ENCODE measurements around the gene FAM228A. TPM values are rescaled to one million over a fixed set of nuclear protein-coding genes. Genes with fewer than 3 reads are reported as not detected.

Gene FAM228A
- total RNA-seq, 2 experiments from 2014 or later = 0.25 to 0.46 TPM

GRCh38 chr2:24210106-24210455 lies 35.2 kb downstream of the FAM228A start:
- H3K9me2 ChIP-seq (ENCODE audit: insufficient read depth, low read length) = no peaks in the 10 kb centered on the region
- peaks cover 2% of the 10 kb centered on the region; the same call in 1 of the 2 replicates for H3K36me3 ChIP-seq (ENCODE audit: insufficient read depth, low read length)
- no peaks in the 10 kb centered on the region for H3K79me2 ChIP-seq (ENCODE audit: insufficient read depth, low read depth, low read length)
- TF ChIP-seq EZH2phosphoT487 (IDR thresholded peaks at IDR 0.05; ENCODE audit: borderline replicate concordance, low read depth, low read length) (no peak), CTCF (conservative IDR thresholded peaks at IDR 0.05; ENCODE audit: low read length) (no peak)
- intact Hi-C loops (cut with micrococcal nuclease; ENCODE audit: unreplicated experiment) = no loop called here
- no peaks in the 10 kb centered on the region for H3K9me3 ChIP-seq (ENCODE audit: low read length)
- H2AFZ ChIP-seq (ENCODE audit: low read length) = no peak overlapping the region
- no TSS peak for BruUV-seq (replicated peaks)
- ChIA-PET POLR2A (interaction anchor here (0.5 to 0.7 kb wide), 2 partner anchors 11 to 382 kb away, joined by 3 to 4 read pairs; no protein-coding TSS in a partner anchor), CTCF (ENCODE audit: unreplicated experiment) (no interaction called here)
- H3K27ac ChIP-seq (ENCODE audit: low read depth, low read length, poor library complexity, severe bottlenecking) = no peak overlapping the region
- no peak overlapping the region for H3K4me2 ChIP-seq (ENCODE audit: low read length)
- peaks cover 11% of the 10 kb centered on the region for H3K4me1 ChIP-seq (ENCODE audit: insufficient read depth, low read length, poor library complexity, severe bottlenecking)
- no peaks in the 10 kb centered on the region for H4K20me1 ChIP-seq (ENCODE audit: insufficient read depth, low read length)
- DNase-seq (ENCODE audit: low spot score) = no peak
- H3K4me3 ChIP-seq (ENCODE audit: low read depth, low read length, poor library complexity, severe bottlenecking) = no peak overlapping the region

DNA sequence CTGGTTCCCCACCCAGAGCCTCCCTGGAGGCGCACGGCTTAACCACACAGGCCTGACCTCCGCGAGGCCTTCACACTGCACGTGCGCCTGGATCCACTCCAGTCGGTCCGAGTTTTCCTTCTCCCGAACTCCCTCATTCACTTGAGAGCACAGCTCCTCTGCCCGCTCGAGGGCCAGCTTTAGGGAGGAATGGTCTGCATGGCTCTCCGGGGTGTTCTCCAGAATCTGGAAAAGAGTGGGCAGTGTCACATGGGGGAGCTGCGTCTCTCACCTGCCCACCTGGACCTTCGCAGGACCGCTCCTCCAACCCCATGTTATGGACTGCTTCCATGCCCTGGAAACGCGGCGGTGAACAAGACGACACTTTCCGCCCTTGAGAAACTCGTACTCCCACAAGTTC lies 35.9 kb downstream of the FAM228A start:
- Histone ChIP-seq H3K79me2 (ENCODE audit: insufficient read depth, low read depth, low read length) (no peaks in the 10 kb centered on the region), H3K36me3 (ENCODE audit: insufficient read depth, low read length) (peaks cover 2% of the 10 kb centered on the region), H3K4me2 (ENCODE audit: low read length) (no peak overlapping the region), H3K9me2 (ENCODE audit: insufficient read depth, low read length) (no peaks in the 10 kb centered on the region), H3K27ac (ENCODE audit: low read depth, low read length, poor library complexity, severe bottlenecking) (no peak overlapping the region), H4K20me1 (ENCODE audit: insufficient read depth, low read length) (no peaks in the 10 kb centered on the region), H3K4me1 (ENCODE audit: insufficient read depth, low read length, poor library complexity, severe bottlenecking) (peaks cover 18% of the 10 kb centered on the region), H3K9me3 (ENCODE audit: low read length) (no peaks in the 10 kb centered on the region), H2AFZ (ENCODE audit: low read length) (no peak overlapping the region), H3K4me3 (ENCODE audit: low read depth, low read length, poor library complexity, severe bottlenecking) (no peak overlapping the region)
- ChIA-PET CTCF (ENCODE audit: unreplicated experiment) (no interaction called here), POLR2A (no interaction called here)
- DNase-seq (ENCODE audit: low spot score) = no peak
- TF ChIP-seq CTCF (conservative IDR thresholded peaks at IDR 0.05; ENCODE audit: low read length) (no peak), EZH2phosphoT487 (IDR thresholded peaks at IDR 0.05; ENCODE audit: borderline replicate concordance, low read depth, low read length) (no peak)
- no TSS peak for BruUV-seq (replicated peaks)
- intact Hi-C loops (cut with micrococcal nuclease; ENCODE audit: unreplicated experiment) = no loop called here

DNA sequence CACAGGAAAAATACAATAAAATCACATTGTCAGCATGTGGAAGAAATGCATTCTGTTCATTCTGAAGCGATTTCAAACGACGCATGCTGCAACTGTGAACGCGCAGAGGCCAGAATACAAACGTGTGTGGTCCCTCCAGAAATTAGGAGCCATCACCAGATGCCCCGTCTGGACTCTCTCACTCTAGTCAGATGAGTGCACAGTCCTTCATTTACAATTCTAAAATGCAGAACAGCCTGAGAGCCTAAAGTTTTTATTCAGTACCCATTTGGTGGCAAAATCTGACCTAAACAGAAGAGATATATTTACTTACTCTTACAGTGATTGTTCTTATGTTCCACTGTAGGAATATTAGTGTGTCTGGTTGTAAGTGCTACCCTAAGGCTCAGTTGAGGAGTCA lies 36.6 kb downstream of the FAM228A start:
- Histone ChIP-seq H4K20me1 (ENCODE audit: insufficient read depth, low read length) (no peaks in the 10 kb centered on the region), H2AFZ (ENCODE audit: low read length) (no peak overlapping the region), H3K4me3 (ENCODE audit: low read depth, low read length, poor library complexity, severe bottlenecking) (no peak overlapping the region), H3K4me2 (ENCODE audit: low read length) (no peak overlapping the region), H3K27ac (ENCODE audit: low read depth, low read length, poor library complexity, severe bottlenecking) (no peak overlapping the region), H3K9me2 (ENCODE audit: insufficient read depth, low read length) (no peaks in the 10 kb centered on the region), H3K9me3 (ENCODE audit: low read length) (no peaks in the 10 kb centered on the region), H3K36me3 (ENCODE audit: insufficient read depth, low read length) (peaks cover 9% of the 10 kb centered on the region), H3K4me1 (ENCODE audit: insufficient read depth, low read length, poor library complexity, severe bottlenecking) (peaks cover 22% of the 10 kb centered on the region), H3K79me2 (ENCODE audit: insufficient read depth, low read depth, low read length) (no peaks in the 10 kb centered on the region)
- intact Hi-C loops (cut with micrococcal nuclease; ENCODE audit: unreplicated experiment) = no loop called here
- ChIA-PET POLR2A (interaction anchor here (1.0 kb wide), 1 partner anchor 791 kb away, joined by 3 read pairs; no protein-coding TSS in a partner anchor), CTCF (ENCODE audit: unreplicated experiment) (no interaction called here)
- no TSS peak for BruUV-seq (replicated peaks)
- no peak for DNase-seq (ENCODE audit: low spot score)
- TF ChIP-seq EZH2phosphoT487 (IDR thresholded peaks at IDR 0.05; ENCODE audit: borderline replicate concordance, low read depth, low read length) (no peak), CTCF (conservative IDR thresholded peaks at IDR 0.05; ENCODE audit: low read length) (no peak)
